Neuron (in vitro differentiated cells): ENCODE results near the gene SZRD1.
"Not testable (repeated sequence)": the region's sequence is repeated elsewhere in the genome, so short reads cannot be mapped to it uniquely, and the experiment has no call there.

Experiments
- H2AFZ ChIP-seq: one replicate; pipeline ENCODE4 v1.6.1; 2013; ENCODE audit warnings: low read depth, mild to moderate bottlenecking, inconsistent platforms, low read length, moderate library complexity
- H3K27me3 ChIP-seq: one replicate; pipeline ENCODE4 v1.6.1; 2013; ENCODE audit warnings: low read length; ENCODE audit not compliant: insufficient read depth
- H3K36me3 ChIP-seq: one replicate; pipeline ENCODE4 v1.6.1; 2013; ENCODE audit warnings: low read length; ENCODE audit not compliant: insufficient read depth
- H3K4me1 ChIP-seq: one replicate; pipeline ENCODE4 v1.6.1; 2013; ENCODE audit warnings: low read length; ENCODE audit not compliant: insufficient read depth
- H3K4me3 ChIP-seq: 2 replicates; pipeline ENCODE4 v1.5.1; 2013; ENCODE audit warnings: mild to moderate bottlenecking, low read length, moderate library complexity
- H3K9me3 ChIP-seq: one replicate; pipeline ENCODE4 v1.6.1; 2013; ENCODE audit warnings: low read length

SZRD1 gene

DNA sequence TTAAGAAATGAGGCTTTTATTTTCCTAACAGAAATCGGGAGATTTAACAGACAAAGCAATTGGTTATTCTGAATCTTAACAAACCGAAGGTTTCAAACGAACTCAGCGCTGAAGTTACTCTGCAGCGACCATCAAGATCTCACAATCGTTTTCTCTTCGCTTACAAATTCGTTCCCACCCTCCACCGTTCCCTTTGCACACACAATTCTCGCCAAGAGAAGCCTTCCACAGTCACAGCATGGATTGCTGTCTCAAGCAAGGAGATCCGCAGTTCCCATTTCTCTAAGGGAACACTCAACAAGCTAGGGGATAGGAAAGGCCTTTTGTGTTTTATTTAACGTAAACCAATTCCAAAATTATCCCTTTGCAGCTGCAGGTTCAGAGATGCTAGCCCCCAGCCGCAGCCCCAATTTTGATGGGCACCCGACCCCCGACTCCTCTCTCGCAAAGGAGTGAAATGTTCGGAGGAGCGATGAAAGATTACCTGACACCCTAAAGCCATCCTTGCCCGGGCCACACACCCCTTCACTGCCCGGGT lies 15.5 kb upstream of the SZRD1 start:
- peak overlapping the region; percentile 28 for H2AFZ ChIP-seq
- H3K27me3 ChIP-seq = no peaks in the 10 kb centered on the region
- no peaks in the 10 kb centered on the region for H3K9me3 ChIP-seq
- H3K4me3 ChIP-seq = peak overlapping the region; percentile 74
- no peaks in the 10 kb centered on the region for H3K36me3 ChIP-seq
- peaks cover 21% of the 10 kb centered on the region for H3K4me1 ChIP-seq

- peaks cover 21% of the 10 kb centered on the region for H3K4me1 ChIP-seq
- peak within 1 kb of the TSS; percentile 78 for H2AFZ ChIP-seq
- H3K4me3 ChIP-seq = peak within 1 kb of the TSS; percentile 74
- H3K9me3 ChIP-seq = no peaks in the 10 kb centered on the region
- no peaks in the 10 kb centered on the region for H3K27me3 ChIP-seq
- H3K36me3 ChIP-seq = no peaks in the 10 kb centered on the region
These were observed 14.8 kb upstream of the SZRD1 start, which contains the start of gene FBXO42 for GRCh38 chr1:16351994-16352841. Gene FBXO42, minus strand, starts transcription at chr1:16352480. Its CDS starts 37,062 bp downstream, at chr1:16315418.

DNA sequence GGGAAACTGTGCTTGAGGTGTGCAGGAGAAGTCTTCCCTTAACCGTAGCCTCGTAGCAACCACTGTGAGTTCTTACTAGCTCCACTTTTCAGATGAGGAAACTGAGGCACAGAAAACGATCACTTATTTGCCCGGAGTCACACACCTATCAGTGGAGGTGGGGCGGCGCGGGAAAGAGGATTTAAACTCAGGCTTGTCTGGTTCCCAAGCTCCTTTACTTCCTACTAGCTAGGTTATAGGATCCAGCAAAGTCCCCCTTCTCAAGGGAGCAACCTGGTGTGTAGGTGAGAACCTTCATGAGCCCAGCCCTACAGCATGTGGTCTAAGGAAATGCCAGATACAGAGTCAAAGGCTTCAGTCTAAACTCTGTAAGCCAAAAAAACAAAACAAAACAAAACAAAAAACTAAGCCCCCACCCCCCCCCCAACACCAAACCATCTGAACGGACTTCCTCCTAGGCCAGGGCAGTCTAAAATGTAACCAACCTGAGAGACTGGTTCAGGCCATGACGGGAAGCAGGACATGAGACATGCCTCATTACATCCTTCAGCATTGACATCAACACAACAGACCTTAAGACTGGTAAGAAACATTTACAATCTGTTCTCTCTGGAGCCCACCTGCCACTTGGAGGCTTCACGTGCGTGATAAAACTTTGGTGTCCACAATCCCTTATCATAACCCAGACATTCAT lies 14.1 kb upstream of the SZRD1 start:
- Histone ChIP-seq H3K36me3 (no peaks in the 10 kb centered on the region), H3K4me1 (peaks cover 21% of the 10 kb centered on the region), H3K9me3 (no peaks in the 10 kb centered on the region), H3K4me3 (peak overlapping the region; percentile 74), H3K27me3 (no peaks in the 10 kb centered on the region), H2AFZ (peak overlapping the region; percentile 78)

GRCh38 chr1:16354619-16355018 lies 12.4 kb upstream of the SZRD1 start:
- Histone ChIP-seq H3K27me3 (no peaks in the 10 kb centered on the region), H3K4me1 (peaks cover 14% of the 10 kb centered on the region), H3K4me3 (no peak overlapping the region)

DNA sequence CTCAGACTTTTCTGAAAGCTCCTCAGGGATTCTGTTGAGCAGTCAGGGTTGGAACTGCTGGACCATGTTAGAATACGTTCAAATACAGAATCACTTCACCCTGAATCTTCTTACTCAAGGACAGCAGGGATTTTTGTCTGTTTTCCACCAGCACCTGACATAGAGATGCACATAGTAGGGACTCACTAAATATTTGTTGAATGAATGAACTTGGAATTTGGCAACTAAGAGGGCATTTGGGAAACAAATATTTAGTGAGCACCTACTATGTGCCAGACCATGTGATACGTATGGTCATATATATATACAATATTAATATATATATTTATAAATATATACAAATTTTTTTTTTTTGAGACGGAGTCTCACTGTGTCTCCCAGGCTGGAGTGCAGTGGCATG lies 10.2 kb upstream of the SZRD1 start:
- Histone ChIP-seq H3K36me3 (no peaks in the 10 kb centered on the region), H3K4me3 (no peak overlapping the region), H2AFZ (no peak overlapping the region), H3K9me3 (no peaks in the 10 kb centered on the region), H3K27me3 (no peaks in the 10 kb centered on the region), H3K4me1 (peaks cover 5% of the 10 kb centered on the region)

More at GRCh38 chr1:16354619-16355018, 12.4 kb upstream of the SZRD1 start:
- Histone ChIP-seq H3K9me3 (no peaks in the 10 kb centered on the region), H2AFZ (no peak overlapping the region), H3K36me3 (no peaks in the 10 kb centered on the region)

DNA sequence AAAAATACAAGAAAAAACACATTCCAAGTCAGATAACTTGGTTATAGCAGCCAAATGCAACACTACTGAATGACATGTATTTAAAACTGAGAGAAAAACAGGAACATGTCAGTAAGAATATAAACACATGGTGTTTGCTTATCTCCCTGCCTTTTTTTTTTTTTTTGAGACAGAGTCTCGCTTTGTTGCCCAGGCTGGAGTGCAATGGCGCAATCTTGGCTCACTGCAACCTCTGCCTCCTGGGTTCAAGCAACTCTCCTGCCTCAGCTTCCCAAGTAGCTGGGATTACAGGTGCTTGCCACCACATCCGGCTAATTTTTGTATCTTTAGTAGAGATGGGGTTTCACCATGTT lies 1.9 kb upstream of the SZRD1 start:
- H3K36me3 ChIP-seq, H2AFZ ChIP-seq, H3K9me3 ChIP-seq, H3K27me3 ChIP-seq, H3K4me3 ChIP-seq: not testable (repeated sequence)
- H3K4me1 ChIP-seq = peaks cover 14% of the 10 kb centered on the region

- peak overlapping the region; percentile 83 for H3K4me3 ChIP-seq
- H3K4me1 ChIP-seq = peaks cover 14% of the 10 kb centered on the region
- peak overlapping the region; percentile 23 for H2AFZ ChIP-seq
- no peaks in the 10 kb centered on the region for H3K27me3 ChIP-seq
- peaks cover 3% of the 10 kb centered on the region for H3K36me3 ChIP-seq
- H3K9me3 ChIP-seq = no peaks in the 10 kb centered on the region
These were observed 371 bp downstream of the SZRD1 start for GRCh38 chr1:16367258-16367967.

GRCh38 chr1:16367968-16368890 lies 1.2 kb downstream of the SZRD1 start:
- Histone ChIP-seq H3K27me3 (no peaks in the 10 kb centered on the region), H3K9me3 (no peaks in the 10 kb centered on the region), H3K4me1 (peaks cover 14% of the 10 kb centered on the region), H2AFZ (no peak overlapping the region), H3K4me3 (peak overlapping the region; percentile 83), H3K36me3 (peaks cover 3% of the 10 kb centered on the region)

GRCh38 chr1:16369821-16370220 lies 2.8 kb downstream of the SZRD1 start:
- Histone ChIP-seq H3K4me1 (peaks cover 22% of the 10 kb centered on the region), H3K9me3 (no peaks in the 10 kb centered on the region), H3K27me3 (no peaks in the 10 kb centered on the region), H2AFZ (no peak overlapping the region), H3K4me3 (no peak overlapping the region), H3K36me3 (peaks cover 3% of the 10 kb centered on the region)

DNA sequence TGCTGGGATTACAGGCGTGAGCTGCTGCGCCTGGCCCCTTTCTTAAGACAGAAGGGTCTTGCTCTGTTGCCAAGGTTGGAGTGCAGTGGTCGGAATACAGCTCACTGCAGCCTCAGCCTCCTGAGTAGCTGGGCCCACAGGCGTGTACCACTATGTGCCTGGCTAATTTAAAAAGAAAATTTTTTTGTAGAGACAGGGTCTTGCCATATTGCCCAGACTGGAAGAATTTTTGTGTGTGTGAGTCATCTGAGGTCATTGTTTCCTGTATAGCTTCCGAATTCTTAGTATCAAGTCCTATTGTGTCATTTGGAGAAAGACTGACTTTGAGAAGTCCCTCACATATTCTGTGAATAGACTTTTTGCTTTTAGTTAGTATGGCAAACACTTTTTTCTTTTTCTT lies 4.7 kb downstream of the SZRD1 start:
- no peaks in the 10 kb centered on the region for H3K27me3 ChIP-seq
- peaks cover 32% of the 10 kb centered on the region for H3K4me1 ChIP-seq
- H3K4me3 ChIP-seq = no peak overlapping the region
- H3K36me3 ChIP-seq = peaks cover 3% of the 10 kb centered on the region
- no peaks in the 10 kb centered on the region for H3K9me3 ChIP-seq
- no peak overlapping the region for H2AFZ ChIP-seq

DNA sequence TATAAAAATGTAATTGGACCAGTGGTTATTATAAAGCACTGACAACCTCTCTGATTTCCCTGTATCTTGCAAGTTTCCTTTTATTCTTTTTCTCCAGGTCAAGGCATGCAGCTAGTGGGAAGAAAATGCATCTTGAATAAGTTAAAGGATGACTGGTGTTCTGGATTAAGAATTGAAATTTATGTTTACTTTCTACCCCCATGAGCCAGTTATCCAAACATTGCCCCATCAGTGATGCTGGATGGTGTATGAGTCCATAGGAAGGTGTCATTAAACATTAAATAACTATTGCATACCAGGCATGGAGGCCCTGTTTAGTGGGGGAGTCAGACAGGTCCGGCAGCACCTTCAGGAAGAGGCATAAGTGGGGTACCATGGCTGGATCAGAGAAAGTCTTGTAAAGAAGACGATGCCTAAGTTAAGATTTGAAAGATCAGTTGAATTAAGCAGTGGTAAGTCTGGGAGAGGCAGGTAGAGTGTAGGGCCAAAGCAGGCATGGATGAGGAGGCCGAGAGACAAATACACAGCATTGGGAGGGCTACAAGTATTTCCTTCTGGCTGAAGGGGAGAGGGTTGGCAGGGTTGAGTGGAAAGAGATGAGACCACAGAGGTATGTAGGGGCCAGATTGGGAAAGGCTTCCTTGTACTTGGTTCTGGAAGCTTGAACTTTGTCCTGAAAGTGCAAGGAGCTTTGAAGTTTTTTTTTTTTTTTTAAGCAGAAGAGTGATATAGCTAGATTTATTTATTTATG lies 5.7 kb downstream of the SZRD1 start:
- no peak overlapping the region for H2AFZ ChIP-seq
- no peaks in the 10 kb centered on the region for H3K9me3 ChIP-seq
- peaks cover 3% of the 10 kb centered on the region for H3K36me3 ChIP-seq
- no peaks in the 10 kb centered on the region for H3K27me3 ChIP-seq
- no peak overlapping the region for H3K4me3 ChIP-seq
- peaks cover 32% of the 10 kb centered on the region for H3K4me1 ChIP-seq

DNA sequence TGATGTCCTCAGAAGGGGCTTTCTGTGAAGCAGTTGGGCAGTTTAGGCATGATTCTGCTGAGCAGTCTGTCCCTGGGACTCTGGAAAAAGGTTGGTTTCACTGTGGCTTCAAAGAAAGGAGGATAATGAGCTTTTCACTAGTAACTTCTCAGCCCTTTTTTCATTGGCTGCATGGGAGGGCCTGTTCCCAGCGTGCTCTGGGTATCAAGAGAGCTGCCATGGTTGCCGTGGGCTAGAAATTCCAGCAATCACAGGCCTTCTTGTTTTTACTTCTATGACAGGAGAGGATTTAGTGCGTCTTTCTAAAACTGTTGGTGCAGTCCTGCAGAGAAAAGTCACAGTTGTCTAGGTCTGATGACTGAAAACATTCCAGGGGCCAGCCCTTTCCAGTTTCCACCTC lies 7.2 kb downstream of the SZRD1 start:
- Histone ChIP-seq H3K4me1 (peaks cover 20% of the 10 kb centered on the region), H3K4me3 (no peak overlapping the region), H3K9me3 (no peaks in the 10 kb centered on the region), H3K36me3 (peaks cover 3% of the 10 kb centered on the region), H3K27me3 (no peaks in the 10 kb centered on the region), H2AFZ (no peak overlapping the region)
